ENCODE measurements around the gene ZNF593OS.

Gene ZNF593OS

DNA sequence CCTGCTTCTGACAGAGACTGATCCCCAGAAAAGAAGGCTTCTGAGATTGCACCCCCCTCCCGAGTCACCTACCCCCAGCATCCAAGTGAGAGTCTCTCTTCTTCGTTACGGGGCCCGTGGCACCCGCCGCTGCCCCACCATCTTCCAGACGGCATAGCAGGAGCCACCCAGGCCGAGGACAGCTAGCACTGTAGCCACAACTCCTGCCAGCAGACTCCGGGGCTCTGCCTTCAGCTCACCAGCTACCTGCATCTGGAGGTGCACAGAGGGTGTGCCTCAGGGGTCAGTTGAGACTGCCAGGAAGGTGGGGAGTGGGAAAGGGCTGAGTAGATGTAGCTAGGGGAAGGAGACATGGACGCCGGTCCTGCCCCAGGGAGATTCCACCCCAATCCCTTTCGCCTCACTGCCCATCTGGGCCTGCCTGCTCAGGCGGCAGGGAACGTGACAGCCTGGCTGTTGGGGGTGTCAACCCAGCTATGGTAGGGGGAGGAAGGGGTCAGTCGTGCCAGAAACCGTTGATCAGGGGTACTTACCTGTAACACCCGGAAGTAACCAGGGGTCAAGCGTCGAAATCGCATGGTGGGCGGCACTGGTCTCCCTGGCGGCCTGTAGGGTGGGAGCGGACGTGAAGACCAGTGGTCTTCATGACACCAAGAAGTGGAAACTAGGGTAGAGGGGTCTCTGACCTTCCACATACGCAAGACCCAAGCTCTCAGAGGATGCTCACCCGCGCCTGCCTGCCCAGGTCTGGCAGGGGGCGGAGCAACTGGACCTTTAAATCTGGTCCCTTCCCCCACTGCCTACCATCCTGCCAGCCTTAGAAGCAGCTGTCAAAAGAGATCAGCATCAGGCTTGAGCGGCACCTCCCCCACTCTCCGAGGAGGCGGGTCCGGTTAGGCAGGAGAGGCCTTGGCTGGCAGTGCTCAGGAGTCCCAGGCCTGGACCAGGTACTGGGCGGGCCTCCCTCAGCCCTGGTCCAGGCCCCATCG, at the start of gene ZNF593OS:
Gene ZNF593OS (minus strand): TSS at position 749 of the 989 bp plus-strand sequence. CDS start 171 bp downstream, at position 578.
- DNase-seq: no peak

DNA sequence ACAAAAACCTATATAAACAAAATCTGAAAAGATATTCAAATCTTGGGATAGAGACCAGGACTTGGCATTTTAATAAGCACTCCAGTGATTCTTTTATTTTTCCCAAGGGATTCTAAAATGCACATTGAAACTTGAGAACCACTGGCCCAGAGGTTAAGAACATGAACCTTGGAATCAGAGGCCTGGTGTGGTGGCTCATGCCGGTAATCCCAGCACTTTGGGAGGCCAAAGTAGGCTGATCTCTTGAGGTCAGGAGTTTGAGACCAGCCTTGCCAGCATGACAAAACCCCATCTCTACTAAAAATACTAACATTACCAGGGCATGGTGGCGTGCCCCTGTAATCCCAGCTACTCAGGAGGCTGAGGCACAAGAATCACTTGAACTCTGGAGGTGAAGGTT, 49.5 kb upstream of the ZNF593OS start:
- DNase-seq: no peak

DNA sequence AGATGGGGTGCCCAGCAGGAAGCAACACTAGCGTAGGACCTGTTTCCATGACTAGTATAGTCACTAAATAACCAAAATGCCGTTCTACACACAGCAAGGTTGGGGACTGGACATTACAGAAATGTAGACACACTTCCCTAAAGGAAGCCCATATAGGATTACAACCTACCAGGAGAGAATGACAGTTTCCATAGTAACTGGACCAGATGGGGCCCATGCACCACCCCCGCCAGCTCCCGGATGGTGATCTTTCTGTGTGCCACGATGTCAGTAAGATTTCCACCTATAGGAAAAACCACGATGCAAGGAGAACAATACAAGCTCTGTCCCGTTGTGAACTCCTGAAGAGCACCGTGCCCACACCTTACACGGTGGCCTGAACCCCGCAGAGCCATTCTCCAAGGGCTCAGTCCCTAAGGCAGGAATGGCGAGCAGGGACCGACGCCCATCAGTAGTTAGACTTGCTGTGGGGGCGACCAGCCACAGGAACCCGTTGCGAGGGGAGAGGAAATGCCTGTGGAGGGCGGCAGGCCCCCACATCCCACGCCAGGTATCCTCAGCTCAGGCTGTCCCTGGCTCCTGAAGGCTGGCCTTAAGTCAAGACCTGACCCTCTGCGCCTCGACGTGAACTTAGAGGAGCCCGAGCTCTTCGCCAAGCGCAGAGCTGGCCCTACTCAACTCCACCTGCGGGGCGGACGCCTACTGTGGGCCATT, 48.7 kb upstream of the ZNF593OS start:
- no peak for DNase-seq

DNA sequence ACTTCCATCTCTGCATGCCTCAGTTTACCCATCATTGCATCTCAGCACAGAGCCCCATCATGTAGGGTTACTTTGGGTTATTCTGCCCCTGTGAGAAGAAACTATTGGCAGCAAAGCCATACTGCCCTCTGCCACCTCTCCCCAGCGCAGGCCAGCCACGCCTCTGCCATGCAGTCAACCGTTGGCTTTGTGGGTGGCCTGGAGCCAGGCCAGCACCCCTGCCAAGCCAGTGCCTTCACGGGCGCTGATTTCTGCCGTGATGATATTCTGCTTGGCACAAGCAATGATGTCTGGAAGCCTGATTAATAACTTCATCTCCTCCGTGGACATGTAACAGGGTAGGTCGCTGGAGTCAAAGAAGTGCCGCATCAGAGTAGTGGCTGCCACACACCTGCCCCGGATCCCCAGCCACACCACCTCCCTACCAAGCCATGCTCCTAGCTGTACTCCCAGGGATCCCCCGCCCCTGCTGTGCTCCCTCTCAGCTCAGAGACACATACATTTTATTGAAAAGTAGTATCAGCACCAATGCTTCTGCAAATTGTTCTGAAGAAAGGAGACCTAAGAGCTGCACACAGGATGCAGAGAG, 47.4 kb upstream of the ZNF593OS start:
- DNase-seq: no peak

DNA sequence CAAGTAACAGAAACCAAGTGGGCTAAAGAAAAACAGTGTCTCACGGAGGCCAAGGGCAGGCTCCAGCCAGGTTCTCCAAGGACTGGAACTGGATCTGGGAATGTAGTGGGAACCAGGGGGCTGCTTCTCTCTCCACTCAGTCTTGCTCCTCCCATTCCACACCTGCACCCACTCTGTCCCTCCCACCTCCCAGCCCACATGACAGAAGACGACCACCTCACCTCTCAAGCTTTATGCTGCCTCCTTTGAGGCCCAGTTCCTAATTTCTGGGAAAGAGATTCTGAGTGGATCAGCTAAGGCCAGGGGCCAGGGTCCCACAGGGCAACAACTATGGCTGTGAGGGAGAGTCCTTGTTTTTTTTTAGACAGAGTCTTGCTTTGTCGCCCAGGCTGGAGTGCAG, 43.6 kb upstream of the ZNF593OS start:
- DNase-seq: no peak

DNA sequence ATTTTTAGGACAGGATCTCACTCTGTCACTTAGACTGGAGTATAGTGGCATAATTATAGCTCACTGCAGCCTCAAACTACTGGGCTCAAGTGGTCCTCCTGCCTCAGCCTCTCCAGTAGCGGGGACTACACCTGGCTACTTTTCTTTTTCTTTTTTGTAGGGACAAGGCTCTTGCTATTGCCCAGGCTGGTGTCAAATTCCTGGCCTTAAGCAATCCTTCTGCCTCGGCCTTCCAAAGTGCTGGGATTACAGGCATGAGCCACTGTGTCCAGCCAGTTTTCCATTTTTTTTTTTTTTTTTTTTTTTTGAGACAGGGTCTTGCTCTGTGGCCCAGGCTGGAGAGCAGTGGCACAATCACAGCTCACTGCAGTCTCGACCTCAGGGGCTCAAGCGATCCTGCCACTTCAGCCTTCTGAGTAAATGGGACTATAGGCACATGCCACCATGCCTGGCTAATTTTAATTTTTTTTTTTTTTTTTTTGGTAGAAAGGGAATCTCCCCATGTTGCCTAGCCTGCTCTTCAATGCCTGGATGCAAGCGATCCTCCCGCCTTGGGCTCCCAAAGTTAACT, 41.8 kb upstream of the ZNF593OS start:
- DNase-seq: no peak

DNA sequence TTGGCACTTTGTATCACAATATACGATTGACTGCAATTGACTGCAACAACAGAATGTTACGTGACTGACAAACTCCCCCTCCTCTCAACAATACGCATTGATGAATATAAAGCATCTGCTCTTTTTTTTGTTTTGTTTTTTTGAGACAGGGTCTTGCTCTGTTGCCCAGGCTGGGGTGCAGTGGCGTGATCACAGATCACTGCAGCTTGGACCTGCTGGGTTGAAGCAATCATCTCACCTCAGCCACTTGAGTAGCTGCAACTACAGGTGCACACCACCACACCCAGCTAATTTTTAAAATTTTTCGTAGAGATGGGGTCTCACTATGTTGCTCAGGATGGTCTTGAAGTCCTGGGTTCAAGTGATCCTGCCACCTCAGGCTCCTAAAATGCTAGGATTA, 41.1 kb upstream of the ZNF593OS start:
- DNase-seq: no peak

DNA sequence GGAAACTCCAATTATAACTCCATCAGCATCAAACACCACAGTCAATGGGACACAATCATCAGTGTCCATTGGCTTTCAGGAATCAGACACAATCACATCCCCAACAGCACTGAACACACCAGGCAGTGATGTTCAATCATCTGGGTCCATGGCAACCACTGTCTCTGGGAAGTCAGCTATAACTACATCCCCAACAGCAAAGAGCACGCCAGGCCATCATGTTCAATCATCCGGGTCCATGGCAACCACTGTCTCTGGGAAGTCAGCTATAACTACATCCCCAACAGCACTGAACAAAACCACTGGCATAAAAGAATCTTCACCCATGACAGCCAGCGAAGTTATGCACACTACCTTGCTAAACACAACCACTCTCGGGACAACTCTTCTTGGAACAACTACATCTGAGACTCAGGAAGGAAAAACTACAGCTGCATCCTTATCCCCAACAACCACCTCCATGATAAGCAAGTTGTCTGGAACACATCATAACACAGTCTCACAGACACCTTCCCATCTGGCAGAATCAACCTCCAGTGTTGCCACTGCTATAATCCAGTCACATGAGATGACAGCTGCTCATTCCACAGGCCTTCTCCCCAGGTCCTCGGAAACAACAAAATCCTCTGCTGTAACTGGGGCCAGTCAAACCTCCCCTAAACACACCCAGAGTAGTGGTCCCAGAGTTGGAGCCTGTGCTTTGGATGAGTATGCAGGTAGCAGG, 38.7 kb upstream of the ZNF593OS start:
- DNase-seq: no peak

DNA sequence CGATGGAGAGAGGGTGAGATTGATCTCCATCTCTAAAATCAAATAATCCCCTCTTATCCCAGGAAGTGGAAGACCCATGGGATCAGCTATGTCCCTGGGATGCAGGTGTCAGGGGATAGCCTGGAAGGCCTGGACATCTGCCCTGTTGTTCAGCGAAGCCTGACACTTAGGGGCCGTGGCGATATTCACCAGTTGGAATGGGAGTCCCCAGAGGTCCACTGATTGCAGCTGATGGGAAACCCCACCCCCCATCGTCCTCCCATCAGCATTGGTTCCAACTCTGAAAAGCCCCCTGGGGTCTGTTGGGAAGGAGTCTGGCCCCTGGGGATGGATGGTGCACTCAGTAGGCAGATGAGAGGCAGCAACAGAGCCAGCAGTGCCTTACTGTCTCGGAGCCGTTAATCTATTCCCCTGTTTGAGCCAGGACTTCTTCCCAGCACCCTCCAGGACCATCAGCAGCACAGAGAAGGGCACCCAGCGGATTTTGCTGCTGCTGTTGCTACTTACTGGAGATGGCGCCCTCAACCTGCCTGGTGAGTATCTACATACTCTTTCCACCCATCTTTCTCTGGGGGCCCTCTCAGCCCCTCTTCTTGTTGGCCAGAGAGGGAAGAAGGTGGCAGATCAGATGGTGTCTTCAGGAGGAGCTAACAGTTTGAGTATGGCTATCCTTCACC, 32.1 kb upstream of the ZNF593OS start:
- DNase-seq: no peak

DNA sequence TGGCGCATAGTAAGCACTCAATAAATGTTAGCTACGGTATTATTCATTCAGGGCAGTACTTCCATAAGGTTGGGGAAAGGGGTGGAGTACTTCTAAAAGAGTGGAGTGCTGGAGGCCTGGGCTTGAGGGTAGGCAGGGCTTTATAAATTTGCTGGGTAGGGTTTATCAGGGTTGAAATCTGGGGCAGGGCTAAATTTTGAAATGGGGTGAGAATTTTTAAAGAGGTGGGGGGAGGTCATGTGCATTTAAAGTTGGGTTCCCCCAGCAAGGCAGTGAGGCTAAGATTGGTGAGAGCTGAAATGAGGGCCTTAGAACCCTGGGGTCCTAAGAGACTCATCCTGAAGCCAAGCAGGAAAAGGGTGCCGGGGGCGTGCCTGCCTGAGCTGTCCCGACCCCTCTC, 28.8 kb upstream of the ZNF593OS start:
- DNase-seq: no peak

DNA sequence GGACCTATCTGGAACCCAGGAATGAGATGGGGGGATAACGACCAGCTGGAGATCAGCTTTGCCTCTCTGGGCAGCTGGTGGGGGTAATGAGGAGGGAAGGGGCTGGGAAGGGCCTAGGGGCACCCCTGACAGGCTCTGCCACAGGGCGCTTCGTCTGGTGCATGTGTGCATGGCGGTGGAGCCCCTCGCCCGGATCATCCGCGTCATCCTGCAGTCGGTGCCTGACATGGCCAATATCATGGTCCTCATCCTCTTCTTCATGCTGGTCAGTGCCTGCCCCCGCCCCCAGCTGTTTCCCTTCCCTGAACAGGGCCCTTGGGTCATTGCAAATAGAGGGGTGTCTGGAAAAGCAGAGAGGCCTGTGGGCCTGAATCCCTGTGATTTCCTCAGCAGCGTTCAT, 26.2 kb upstream of the ZNF593OS start:
- no peak for DNase-seq

DNA sequence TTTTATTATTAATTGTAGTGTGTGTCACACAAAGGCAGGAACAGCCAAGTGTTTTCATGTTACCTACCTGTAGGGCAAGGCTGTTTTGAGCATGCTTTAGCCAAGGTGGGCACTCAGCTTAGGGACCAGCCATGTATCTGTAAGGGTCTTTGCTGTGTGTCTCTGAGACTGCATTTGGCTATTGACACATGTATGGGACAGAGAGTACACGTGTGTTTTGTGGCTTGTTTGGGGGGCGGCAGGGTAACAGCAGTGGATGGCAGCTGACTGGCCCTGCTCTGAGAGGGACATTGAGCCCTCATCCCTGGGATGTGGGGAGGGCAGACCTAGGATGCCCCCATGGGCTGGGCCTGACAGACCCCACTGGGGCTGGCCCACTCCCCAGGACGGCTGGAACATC, 25.7 kb upstream of the ZNF593OS start:
- no peak for DNase-seq

DNA sequence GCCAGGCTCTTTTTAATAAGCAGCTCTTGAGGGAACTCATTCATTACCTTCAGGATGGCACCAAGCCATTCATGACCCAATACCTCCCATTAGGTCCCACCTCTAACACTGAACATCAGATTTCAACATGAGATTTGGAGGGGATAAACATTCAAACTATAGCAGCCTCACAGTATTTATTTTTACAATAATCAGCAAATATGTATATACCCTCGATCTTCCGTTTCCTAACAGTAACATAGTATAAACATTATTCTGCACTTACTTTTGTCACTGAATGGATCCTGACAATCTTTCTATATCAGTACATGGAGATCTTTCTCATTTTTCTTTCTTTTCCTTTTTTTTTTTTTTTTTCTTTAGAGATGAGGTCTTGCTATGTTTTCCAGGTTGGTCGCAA, 24.2 kb upstream of the ZNF593OS start:
- no peak for DNase-seq

DNA sequence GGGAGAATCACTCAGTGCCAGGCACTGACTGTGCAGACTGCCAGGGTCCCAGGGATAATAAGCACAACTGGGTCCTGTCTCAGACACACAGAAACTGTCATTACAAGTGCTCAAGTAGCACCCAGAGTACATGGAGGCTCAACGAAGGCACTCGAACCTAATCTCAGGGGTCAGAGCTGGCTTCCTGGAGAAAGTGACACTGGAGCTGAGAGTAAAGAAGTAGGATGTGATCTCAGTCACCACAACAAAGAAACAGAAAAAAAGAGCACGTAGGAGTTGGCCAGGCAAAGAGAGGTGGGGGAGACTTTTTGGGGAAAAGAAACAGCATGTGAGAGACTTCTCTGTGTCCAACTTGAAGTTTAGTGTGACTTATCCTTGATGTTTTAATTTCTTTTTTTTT, 20.1 kb upstream of the ZNF593OS start:
- no peak for DNase-seq

DNA sequence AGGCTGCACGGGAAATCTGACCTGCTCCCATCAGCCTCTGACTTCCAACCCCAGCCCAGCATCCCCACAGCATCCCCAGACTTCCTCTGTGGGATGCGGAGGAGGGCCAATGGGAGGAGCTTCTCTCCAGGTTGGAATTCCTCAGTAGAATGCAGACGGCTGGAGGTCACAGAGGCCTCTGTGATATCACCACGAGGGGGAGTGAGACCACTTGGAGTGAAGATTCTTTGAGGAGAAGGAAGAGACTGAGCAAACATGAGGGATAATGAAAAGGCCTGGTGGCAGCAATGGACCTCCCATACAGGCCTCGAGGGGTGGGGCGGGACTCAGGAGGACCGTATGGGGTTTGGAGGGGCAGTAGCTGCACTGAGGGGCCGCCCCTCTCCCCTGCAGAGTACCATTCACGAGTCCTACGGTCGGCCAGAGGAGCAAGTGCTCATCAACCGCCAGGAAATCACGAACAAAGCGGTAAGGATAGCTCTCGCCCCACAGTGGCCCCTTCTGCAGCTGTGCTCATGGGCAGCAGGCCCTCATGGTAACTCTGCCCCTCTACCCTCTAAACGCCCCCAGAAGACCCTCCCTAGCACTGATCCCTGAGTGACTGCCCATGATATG, 18.8 kb upstream of the ZNF593OS start, which contains the start of gene CATSPER4:
Gene CATSPER4 (plus strand): TSS at position 230 of the 615 bp plus-strand sequence. CDS start 26 bp downstream, at position 256.
- DNase-seq: no peak

DNA sequence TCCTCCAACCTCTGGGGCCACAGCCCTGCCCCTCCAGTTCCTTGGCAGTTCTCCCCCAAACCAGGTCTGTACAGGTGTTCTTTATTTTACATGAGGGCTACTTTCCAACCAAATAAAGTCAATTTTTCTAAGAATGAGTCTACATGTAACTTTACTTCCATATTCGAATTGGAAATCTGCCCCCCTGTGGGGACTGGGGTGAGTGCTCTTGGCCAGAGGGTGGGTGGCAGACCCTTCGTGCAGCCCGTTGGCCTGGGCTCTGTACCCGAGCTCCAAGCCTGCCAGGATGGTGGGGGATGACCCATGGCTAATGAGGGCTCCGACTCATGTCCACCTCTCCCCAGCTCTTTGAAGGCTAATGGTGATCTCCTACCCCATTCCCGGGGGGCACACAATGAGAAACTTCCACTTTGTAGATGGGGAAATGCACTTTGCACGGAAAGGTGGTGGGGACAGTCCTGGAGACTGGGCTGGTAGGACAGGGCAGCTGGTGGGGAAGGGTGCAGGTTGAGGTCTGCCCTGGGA, 18.2 kb upstream of the ZNF593OS start:
- no peak for DNase-seq

DNA sequence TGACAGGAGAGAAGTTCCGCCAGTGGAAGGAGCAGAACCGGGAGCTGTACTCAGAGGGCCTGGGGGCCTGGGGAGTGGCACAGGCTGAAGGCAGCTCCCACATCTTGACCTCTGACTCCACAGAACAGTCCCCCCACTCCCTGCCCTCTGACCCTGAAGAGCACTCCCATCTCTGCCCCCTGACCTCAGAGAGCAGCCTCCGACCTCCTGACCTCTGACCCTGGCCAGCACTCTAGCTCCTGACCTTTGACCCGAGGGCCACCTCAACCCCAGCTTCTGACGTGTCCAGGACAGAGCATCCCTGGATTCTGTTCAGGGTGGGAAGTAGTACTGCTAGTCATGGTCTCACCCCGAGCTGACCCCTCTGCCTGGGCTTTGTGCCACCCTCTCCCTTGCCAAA, 17.7 kb upstream of the ZNF593OS start:
- no peak for DNase-seq

DNA sequence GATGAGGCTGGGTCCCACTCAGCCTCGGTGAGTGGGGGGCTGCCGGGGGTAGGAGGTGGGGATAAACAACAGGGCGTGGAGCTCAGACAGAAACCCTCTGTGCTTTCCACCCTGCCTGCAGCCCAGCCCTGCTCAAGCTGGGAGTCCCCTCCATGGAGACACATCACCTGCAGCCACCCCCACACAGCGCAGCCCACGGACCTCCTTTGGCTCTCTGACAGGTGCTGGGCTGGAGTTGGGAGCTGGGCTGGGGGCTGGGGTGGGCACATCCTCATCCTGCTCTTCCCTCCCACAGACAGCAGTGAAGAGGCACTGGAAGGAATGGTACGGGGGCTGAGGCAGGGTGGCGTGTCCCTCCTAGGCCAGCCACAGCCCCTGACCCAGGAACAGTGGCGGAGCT, 16.8 kb upstream of the ZNF593OS start:
- DNase-seq: no peak

DNA sequence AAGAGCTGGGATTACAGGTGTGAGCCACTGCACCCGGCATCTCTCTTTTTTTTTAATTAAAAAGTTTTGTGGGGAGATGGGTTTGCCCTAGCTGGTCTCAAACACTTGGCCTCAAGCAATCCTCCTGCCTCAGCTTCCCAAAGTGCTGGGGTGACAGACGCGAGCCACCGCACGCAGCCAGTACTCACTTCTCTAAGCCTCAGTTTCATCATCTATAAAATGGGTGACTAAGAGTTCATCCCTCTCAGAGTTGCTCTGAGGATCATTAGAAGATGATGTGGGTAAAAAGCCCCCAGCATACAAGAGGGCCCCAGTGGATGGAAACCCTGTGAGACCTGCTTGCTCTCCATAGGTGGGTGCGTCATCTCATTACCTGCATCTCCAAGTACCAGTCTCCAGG, 16.2 kb upstream of the ZNF593OS start:
- no peak for DNase-seq

DNA sequence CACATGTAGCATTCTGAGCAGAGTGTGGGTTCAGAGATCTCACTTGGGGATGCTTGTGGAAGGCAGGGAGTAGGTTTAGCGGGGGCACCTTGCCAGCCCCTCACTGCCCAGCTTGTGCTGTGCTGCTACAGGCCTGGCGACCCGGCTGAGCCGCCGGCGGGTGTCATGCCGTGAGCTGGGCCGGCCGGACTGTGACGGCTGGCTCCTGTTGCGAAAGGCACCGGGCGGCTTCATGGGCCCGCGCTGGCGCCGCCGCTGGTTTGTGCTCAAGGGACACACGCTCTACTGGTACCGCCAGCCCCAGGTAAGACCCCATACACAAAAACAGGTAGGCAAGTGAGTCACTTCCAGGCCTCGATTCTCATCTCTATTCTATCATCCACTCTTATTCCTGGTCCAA, 13.3 kb upstream of the ZNF593OS start:
- DNase-seq: no peak

DNA sequence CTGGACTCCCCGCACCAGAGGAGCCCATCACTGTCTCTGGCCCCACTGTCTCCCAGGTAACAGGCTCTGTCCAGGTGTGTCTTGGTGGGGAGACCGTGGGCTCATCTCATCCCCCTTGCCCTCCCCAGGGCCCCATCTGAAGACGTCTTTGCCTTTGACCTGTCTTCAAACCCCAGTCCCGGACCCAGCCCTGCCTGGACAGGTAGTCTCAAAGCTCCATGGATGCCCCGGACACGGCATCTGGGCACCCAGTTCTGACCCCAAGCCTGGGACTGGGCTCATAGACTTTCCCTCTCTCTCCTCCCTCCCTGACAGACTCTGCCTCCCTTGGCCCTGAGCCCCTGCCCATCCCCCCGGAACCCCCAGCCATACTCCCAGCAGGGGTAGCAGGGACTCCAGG, 12.5 kb upstream of the ZNF593OS start:
- no peak for DNase-seq

All from activated CD4-positive, CD25-positive, alpha-beta regulatory T cell (primary cell).